HepG2 (cell line): Measurements from ENCODE around the gene DPH5. TPM values are rescaled to one million over a fixed set of nuclear protein-coding genes. Genes with fewer than 3 reads are reported as not detected.

ENCODE experiments used
- ATAC-seq: fragments of 200-7000 bp; cut with Tn5 transposase; 3 replicates; pipeline ENCODE4 v1.9.1; 2020; ENCODE audit warnings: mild to moderate bottlenecking, moderate library complexity
- BruUV-seq: library from RNA; stranded (reverse); fragments of 400-500 nt; replicated peaks from 2 replicates; lab custom pipeline; 2021; lab: Mats Ljungman, UMichigan
- CTCF ChIA-PET: fragments of 300-600 bp; formaldehyde crosslinking; extraction: SDS; loops from one replicate; lab custom pipeline; 2021; ENCODE audit warnings: low total read pairs, inconsistent platforms, low intra/inter-chr PET ratio; lab: Yijun Ruan, JAX
- POLR2A ChIA-PET: fragments of 350-600 bp; sonication (Branson Sonifier 250); formaldehyde crosslinking; loops from one replicate; lab custom pipeline; 2020; ENCODE audit warnings: antibody characterized with exemption, inconsistent platforms; lab: Yijun Ruan, JAX
- DNase-seq: peaks from one replicate; pipeline ENCODE4 v3.0.0-alpha.2; 2015; ENCODE audit warnings: low spot score
- FAIRE-seq: peaks from 3 replicates; lab custom pipeline; 2011; peaks lifted over from hg19 to GRCh38; lab: Jason Lieb, UNC
- H2AFZ ChIP-seq: one replicate; pipeline ENCODE4 v1.6.1; 2011; ENCODE audit warnings: low read length, inconsistent platforms
- H3K27ac ChIP-seq: fragments of 300-600 bp; 3 replicates; pipeline ENCODE4 v1.8.0; 2011; ENCODE audit warnings: mixed run types, mild to moderate bottlenecking, mixed read lengths, low read length, inconsistent platforms; ENCODE audit not compliant: insufficient read depth; ENCODE audit errors: extremely low read length
- H3K27me3 ChIP-seq, 2 experiments: fragments of 200-600 bp in 1 of 2; 2 replicates in 1 of 2; 3 replicates in 1 of 2; pipeline versions ENCODE4 v1.6.0 to v1.8.0; 2011; ENCODE audit warnings: low read length in 2 of 2, mild to moderate bottlenecking in 2 of 2, moderate library complexity in 2 of 2, inconsistent platforms in 1 of 2; ENCODE audit not compliant: insufficient read depth in 2 of 2, control insufficient read depth in 1 of 2
- H3K36me3 ChIP-seq, 2 experiments: fragments of 200-600 bp in 1 of 2; replicated peaks in 1 of 2; 2 replicates in 1 of 2; 3 replicates in 1 of 2; pipeline versions ENCODE4 v1.5.1 to v1.8.0; 2011; ENCODE audit warnings: low read length in 2 of 2, inconsistent platforms in 1 of 2; ENCODE audit not compliant: insufficient read depth in 2 of 2, control insufficient read depth in 1 of 2
- H3K4me1 ChIP-seq: 2 replicates; pipeline ENCODE4 v1.5.1; 2012; ENCODE audit warnings: low read length, inconsistent platforms; ENCODE audit not compliant: insufficient read depth
- H3K4me2 ChIP-seq: 2 replicates; pipeline ENCODE4 v1.6.0; 2011; ENCODE audit warnings: low read depth, low read length, inconsistent platforms
- H3K4me3 ChIP-seq, 3 experiments: fragments of 200-600 bp in 1 of 3; sonication (generic), shearing (Covaris generic) in 1 of 3; replicated peaks in 1 of 3; 2 replicates each; pipeline ENCODE4 v1.5.1; 2011 to 2016; ENCODE audit warnings: low read length in 3 of 3, inconsistent platforms in 2 of 3, low read depth in 2 of 3, mild to moderate bottlenecking in 2 of 3, control low read depth in 1 of 3, mixed read lengths in 1 of 3; ENCODE audit not compliant: insufficient read depth in 1 of 3
- H3K79me2 ChIP-seq: one replicate; pipeline ENCODE4 v1.6.1; 2011; ENCODE audit warnings: low read length, inconsistent platforms; ENCODE audit not compliant: insufficient read depth
- H3K9ac ChIP-seq: 2 replicates; pipeline ENCODE4 v1.6.0; 2011; ENCODE audit warnings: mild to moderate bottlenecking, low read depth, low read length, inconsistent platforms; ENCODE audit not compliant: insufficient read depth
- H3K9me3 ChIP-seq: 2 replicates; pipeline ENCODE4 v1.5.1; 2012; ENCODE audit warnings: mild to moderate bottlenecking, low read length
- H4K20me1 ChIP-seq: 2 replicates; pipeline ENCODE4 v1.6.0; 2011; ENCODE audit warnings: inconsistent platforms, mild to moderate bottlenecking, low read length, moderate library complexity; ENCODE audit not compliant: insufficient read depth
- ARNT2 ChIP-seq: sonication (generic); formaldehyde crosslinking; IDR thresholded peaks from 2 replicates; pipeline ENCODE4 v1.8.0; 2022; ENCODE audit warnings: mild to moderate bottlenecking, low read depth, missing genetic modification reagents, moderate library complexity
- DNMT3B ChIP-seq: conservative IDR thresholded peaks from 2 replicates; pipeline ENCODE4 v1.6.1; 2016; ENCODE audit warnings: missing biosample characterization, control low read depth
- JUND ChIP-seq: sonication (generic); formaldehyde crosslinking; IDR thresholded peaks from 2 replicates; pipeline ENCODE4 v1.8.0; 2022; ENCODE audit warnings: mild to moderate bottlenecking, missing genetic modification reagents
- KDM5A ChIP-seq: fragments of 200-600 bp; sonication (generic); IDR thresholded peaks from 2 replicates; pipeline ENCODE4 v1.7.0; 2018; ENCODE audit warnings: antibody characterized with exemption, mild to moderate bottlenecking, low read length, borderline replicate concordance
- POLR2A ChIP-seq, 2 experiments: IDR thresholded peaks; 2 replicates each; pipeline ENCODE4 v1.6.1; 2011; ENCODE audit warnings: low read depth in 2 of 2, low read length in 2 of 2, mild to moderate bottlenecking in 1 of 2, moderate library complexity in 1 of 2; ENCODE audit not compliant: insufficient read depth in 1 of 2
- TRIM22 ChIP-seq: fragments of 450-650 bp; IDR thresholded peaks from 2 replicates; pipeline ENCODE4 v1.6.1; 2017
- ZNF24 ChIP-seq: fragments of 450-650 bp; IDR thresholded peaks from 2 replicates; pipeline ENCODE4 v1.6.1; 2017; ENCODE audit warnings: antibody characterized with exemption, mild to moderate bottlenecking
- ZNF337 ChIP-seq: sonication (generic); formaldehyde crosslinking; IDR thresholded peaks from 2 replicates; pipeline ENCODE4 v1.5.1; 2020; ENCODE audit warnings: missing genetic modification reagents, low read depth, mild to moderate bottlenecking, borderline replicate concordance
- ZNF562 ChIP-seq: sonication (generic); formaldehyde crosslinking; IDR thresholded peaks from 2 replicates; pipeline ENCODE4 v1.8.0; 2022; ENCODE audit warnings: missing genetic modification reagents, borderline replicate concordance
- WGBS: methylation state at CpG from one replicate; pipeline ENCODE4 v1.1.6; 2017; ENCODE audit warnings: low lambda C conversion rate; 5-methylcytosine and 5-hydroxymethylcytosine counted together
- in situ Hi-C: cut with HindIII; loops from 2 replicates; pipeline ENCODE4 v1.10.0; 2017; ENCODE audit warnings: low pct_unique_long_range_greater_than_20kb; ENCODE audit not compliant: extremely low pct_ligation_motif_present
- intact Hi-C: fragments of 100-400 bp; cut with micrococcal nuclease; formaldehyde crosslinking; loops from one replicate; pipeline ENCODE4 v1.10.0; 2022; ENCODE audit not compliant: unreplicated experiment
- polyA plus RNA-seq, 8 experiments: library from polyadenylated mRNA; depleted of rRNA in 3 of 8; stranded (reverse) in 7 of 8; unstranded in 1 of 8; fragments of >200 nt; fragmentation: Illumina TruSeq in 4 of 8; extraction: Trizol in 4 of 8; gene quantifications; 2 replicates each; pipeline versions ENCODE4 v1.2.1 to v1.2.3, GENCODE V29; 2011 to 2016; ENCODE audit warnings: low read depth in 4 of 8, missing spikeins in 1 of 8, mixed read lengths in 1 of 8; ENCODE audit not compliant: insufficient read depth in 1 of 8
- total RNA-seq, 5 experiments: library from RNA; depleted of rRNA; stranded (reverse); fragments of >200 nt; fragmentation: Illumina TruSeq; extraction: Trizol; gene quantifications; 2 replicates each; pipeline ENCODE4 v1.2.3, GENCODE V29; 2016; ENCODE audit warnings: low read depth in 1 of 5
- TF ChIP-seq, protein P1 (sequence below): sonication (generic); formaldehyde crosslinking; IDR thresholded peaks from 2 replicates; pipeline ENCODE4 v1.4.0; 2020; ENCODE audit warnings: missing genetic modification reagents
- TF ChIP-seq, protein P2 (sequence below): sonication (generic); formaldehyde crosslinking; IDR thresholded peaks from 2 replicates; pipeline ENCODE4 v1.8.1; 2023; ENCODE audit warnings: mild to moderate bottlenecking, inconsistent platforms, moderate library complexity, missing genetic modification reagents, borderline replicate concordance

The DPH5 gene
- total and polyA plus RNA-seq, 2 of the 13 experiments (the other 11 are each of a cell fraction or from before 2014, with no cell fraction given) = 53.2 to 79.6 TPM

GRCh38 chr1:101025657-101026429, at the start of gene DPH5 (continued):
- TF ChIP-seq TRIM22 (no peak), JUND (CRISPR knock-in tag) (no peak), ARNT2 (CRISPR knock-in tag) (peak; percentile 59; the same call in 1 of the 2 replicates), POLR2A (IDR thresholded peaks at IDR 0.05; ENCODE audit: insufficient read depth in 1 of 2, low read depth in 2 of 2, low read length in 2 of 2) (peak; percentile 92 to 95), KDM5A (peak; percentile 92), ZNF337 (CRISPR knock-in tag) (no peak)
- TF ChIP-seq, protein P1, sequence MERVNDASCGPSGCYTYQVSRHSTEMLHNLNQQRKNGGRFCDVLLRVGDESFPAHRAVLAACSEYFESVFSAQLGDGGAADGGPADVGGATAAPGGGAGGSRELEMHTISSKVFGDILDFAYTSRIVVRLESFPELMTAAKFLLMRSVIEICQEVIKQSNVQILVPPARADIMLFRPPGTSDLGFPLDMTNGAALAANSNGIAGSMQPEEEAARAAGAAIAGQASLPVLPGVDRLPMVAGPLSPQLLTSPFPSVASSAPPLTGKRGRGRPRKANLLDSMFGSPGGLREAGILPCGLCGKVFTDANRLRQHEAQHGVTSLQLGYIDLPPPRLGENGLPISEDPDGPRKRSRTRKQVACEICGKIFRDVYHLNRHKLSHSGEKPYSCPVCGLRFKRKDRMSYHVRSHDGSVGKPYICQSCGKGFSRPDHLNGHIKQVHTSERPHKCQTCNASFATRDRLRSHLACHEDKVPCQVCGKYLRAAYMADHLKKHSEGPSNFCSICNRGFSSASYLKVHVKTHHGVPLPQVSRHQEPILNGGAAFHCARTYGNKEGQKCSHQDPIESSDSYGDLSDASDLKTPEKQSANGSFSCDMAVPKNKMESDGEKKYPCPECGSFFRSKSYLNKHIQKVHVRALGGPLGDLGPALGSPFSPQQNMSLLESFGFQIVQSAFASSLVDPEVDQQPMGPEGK (CRISPR knock-in tag) = peak; percentile 72

GRCh38 chr1:101073836-101074235, 48.3 kb upstream of the DPH5 start:
- BruUV-seq = no TSS peak
- intact Hi-C loops = no loop called here
- Histone ChIP-seq H3K4me1 (no peaks in the 10 kb centered on the region), H2AFZ (no peak overlapping the region), H3K9me3 (no peaks in the 10 kb centered on the region), H3K36me3 (no peaks in the 10 kb centered on the region), H3K4me3 (no peak overlapping the region), H4K20me1 (no peaks in the 10 kb centered on the region), H3K9ac (no peak overlapping the region), H3K4me2 (no peak overlapping the region), H3K27ac (no peak overlapping the region), H3K27me3 (no peaks in the 10 kb centered on the region), H3K79me2 (no peaks in the 10 kb centered on the region)
- ChIA-PET POLR2A (no interaction called here), CTCF (no interaction called here)
- DNase-seq (no peak), FAIRE-seq (no peak), ATAC-seq (no peak)
- TF ChIP-seq, protein P2, sequence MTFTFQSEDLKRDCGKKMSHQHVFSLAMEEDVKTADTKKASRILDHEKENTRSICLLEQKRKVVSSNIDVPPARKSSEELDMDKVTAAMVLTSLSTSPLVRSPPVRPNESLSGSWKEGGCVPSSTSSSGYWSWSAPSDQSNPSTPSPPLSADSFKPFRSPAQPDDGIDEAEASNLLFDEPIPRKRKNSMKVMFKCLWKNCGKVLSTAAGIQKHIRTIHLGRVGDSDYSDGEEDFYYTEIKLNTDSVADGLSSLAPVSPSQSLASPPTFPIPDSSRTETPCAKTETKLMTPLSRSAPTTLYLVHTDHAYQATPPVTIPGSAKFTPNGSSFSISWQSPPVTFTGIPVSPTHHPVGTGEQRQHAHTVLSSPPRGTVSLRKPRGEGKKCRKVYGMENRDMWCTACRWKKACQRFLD (CRISPR knock-in tag) = no peak
- TF ChIP-seq DNMT3B (CRISPR knock-in tag) = no peak
- no peak for TF ChIP-seq ZNF562 (CRISPR knock-in tag)
- TF ChIP-seq ZNF24 = no peak
- in situ Hi-C loops = no loop called here
- WGBS = 68% methylated on average over 2 of the region's 2 CpGs
